NB4 (cell line): ENCODE data around the gene ANKRD33B.

Experiments
- DNase-seq: peaks from one replicate; pipeline ENCODE4 v3.0.0; 2010; ENCODE audit warnings: low read depth
- H3K4me3 ChIP-seq: one replicate; pipeline ENCODE4 v1.5.1; 2011; ENCODE audit warnings: mild to moderate bottlenecking, low read depth, low read length, moderate library complexity
- MYC ChIP-seq: IDR thresholded peaks from 2 replicates; pipeline ENCODE4 v1.6.1; 2011; ENCODE audit warnings: low read depth, low read length
- POLR2A ChIP-seq: IDR thresholded peaks from 2 replicates; pipeline ENCODE4 v1.6.1; 2011; ENCODE audit warnings: mild to moderate bottlenecking; ENCODE audit not compliant: insufficient read length; ENCODE audit errors: extremely low read depth
- TF ChIP-seq, protein P1 (sequence below): IDR thresholded peaks from one replicate; pipeline ENCODE4 v1.5.1; 2012; ENCODE audit warnings: low read depth, low read length
- TF ChIP-seq, protein P2 (sequence below): IDR thresholded peaks from 2 replicates; pipeline ENCODE4 v1.6.1; 2011; ENCODE audit warnings: low read depth, low read length

ANKRD33B gene

DNA sequence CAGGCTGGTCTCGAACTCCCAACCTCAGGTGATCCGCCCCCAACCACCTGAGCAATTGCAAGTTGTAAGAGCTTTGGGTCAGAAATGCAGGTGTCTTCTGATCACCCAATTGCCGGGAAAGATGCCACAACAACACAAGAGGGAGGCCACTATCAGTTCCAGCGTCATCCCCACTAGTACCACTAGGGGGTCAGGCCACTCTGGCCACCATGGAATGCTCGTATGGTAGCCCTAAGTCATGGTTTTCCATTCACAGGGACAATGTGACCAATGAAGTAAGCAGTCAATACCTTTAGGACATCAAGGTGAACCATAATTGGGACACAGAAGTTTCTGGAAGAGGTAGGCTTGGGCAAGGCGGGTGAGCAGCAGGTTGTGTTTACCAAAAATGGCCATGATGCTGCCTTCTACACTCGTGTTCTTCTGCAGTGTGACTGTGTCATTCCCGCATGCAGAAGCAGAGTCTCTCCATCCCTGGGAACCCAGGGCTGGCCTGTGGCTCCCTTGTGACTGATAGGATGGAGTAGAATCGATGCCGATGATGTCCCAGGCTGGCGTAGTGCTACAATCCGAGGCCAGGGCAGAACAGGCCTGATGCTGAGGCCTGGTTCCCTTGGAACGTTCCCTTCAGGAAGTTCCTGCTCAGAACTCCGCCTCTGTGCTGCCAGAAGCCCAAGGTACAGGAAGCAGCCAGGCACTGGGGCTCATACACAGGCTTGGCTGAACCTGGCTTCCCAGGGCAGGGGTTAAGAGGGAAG is 42.2 kb upstream of the ANKRD33B start:
- DNase-seq: no peak
- TF ChIP-seq, protein P1, sequence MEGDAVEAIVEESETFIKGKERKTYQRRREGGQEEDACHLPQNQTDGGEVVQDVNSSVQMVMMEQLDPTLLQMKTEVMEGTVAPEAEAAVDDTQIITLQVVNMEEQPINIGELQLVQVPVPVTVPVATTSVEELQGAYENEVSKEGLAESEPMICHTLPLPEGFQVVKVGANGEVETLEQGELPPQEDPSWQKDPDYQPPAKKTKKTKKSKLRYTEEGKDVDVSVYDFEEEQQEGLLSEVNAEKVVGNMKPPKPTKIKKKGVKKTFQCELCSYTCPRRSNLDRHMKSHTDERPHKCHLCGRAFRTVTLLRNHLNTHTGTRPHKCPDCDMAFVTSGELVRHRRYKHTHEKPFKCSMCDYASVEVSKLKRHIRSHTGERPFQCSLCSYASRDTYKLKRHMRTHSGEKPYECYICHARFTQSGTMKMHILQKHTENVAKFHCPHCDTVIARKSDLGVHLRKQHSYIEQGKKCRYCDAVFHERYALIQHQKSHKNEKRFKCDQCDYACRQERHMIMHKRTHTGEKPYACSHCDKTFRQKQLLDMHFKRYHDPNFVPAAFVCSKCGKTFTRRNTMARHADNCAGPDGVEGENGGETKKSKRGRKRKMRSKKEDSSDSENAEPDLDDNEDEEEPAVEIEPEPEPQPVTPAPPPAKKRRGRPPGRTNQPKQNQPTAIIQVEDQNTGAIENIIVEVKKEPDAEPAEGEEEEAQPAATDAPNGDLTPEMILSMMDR: peak; percentile 51
- TF ChIP-seq, protein P2, sequence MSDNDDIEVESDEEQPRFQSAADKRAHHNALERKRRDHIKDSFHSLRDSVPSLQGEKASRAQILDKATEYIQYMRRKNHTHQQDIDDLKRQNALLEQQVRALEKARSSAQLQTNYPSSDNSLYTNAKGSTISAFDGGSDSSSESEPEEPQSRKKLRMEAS: no peak
- no peak overlapping the region for H3K4me3 ChIP-seq

DNA sequence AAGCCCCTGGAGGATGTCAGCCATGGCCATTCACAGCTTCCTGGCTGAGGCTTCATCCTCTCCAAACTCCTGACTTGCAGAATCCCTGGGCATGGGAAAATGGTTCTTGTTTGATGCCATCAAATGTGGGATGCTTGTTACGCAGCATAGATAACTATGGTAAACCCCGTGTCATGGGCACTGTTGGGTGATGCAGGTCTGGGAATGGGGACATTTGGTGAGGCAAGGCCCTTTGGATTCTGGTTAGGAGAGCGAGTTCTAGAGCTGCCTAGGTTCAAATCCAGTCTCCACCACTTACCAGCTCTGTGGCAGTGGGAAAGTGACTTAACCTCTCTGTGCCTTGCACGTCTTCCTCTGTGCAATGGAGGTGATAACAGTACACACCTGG is 41.7 kb upstream of the ANKRD33B start:
- DNase-seq: no peak
- no peak overlapping the region for H3K4me3 ChIP-seq
- TF ChIP-seq, protein P2: no peak
- TF ChIP-seq POLR2A (no peak), MYC (no peak)
- TF ChIP-seq, protein P1: no peak

DNA sequence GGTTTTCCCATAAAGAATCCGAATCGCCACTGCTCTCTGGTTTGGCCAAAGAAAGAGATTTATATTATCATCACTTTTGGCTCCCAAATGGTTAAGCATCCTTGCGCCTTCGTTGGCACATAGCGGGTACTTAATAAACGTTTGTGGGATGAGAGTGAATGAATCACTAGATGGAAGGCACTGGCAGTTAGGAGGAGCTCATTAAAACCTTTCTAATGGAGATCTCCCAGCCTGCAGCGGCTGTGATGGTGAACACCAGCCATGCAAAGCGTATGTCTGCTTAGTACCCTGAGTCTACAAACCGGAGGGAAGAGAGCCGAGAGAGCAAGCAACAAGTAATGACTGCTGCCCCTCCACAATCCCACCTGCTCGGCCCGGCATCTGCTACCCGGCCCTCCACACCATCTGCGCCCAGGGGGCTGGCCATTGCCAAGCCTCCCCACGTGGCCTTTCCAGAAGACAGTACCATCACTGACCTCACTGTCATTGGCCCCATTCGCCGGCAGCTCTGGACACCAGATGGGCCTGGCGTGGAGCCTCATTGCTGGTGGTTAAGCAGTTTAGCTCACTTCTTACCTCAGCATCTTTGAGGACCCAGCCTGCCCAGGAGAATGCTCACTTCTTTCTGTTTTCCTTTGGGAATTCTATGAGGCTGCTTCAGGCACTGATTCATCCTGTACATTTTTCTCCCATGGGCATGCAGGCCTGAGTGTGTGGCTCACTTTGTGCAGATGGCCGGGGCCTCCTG is 39.3 kb upstream of the ANKRD33B start:
- no peak for TF ChIP-seq MYC
- TF ChIP-seq, protein P2: no peak
- no peak for DNase-seq
- no peak overlapping the region for H3K4me3 ChIP-seq

DNA sequence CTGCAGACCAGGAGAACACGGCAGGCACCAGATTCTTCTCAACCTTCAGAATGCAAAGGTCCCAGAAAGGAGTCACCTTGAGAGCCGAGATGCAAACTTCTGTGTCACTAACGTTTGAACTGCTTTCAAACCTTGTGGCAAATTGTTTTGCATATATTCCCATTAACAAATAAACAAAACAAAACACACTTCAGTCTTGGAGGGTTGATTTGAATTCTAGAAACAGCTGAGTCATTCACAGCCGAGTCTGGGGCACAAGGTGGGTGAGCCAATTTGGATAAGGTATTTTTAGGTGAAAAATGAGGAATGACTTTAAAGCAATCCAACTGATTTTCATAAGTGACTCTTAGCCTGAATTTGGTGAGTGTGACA is 38.8 kb upstream of the ANKRD33B start:
- DNase-seq: no peak
- TF ChIP-seq POLR2A (no peak), MYC (no peak)
- TF ChIP-seq, protein P2: no peak
- TF ChIP-seq, protein P1: no peak
- H3K4me3 ChIP-seq: no peak overlapping the region

DNA sequence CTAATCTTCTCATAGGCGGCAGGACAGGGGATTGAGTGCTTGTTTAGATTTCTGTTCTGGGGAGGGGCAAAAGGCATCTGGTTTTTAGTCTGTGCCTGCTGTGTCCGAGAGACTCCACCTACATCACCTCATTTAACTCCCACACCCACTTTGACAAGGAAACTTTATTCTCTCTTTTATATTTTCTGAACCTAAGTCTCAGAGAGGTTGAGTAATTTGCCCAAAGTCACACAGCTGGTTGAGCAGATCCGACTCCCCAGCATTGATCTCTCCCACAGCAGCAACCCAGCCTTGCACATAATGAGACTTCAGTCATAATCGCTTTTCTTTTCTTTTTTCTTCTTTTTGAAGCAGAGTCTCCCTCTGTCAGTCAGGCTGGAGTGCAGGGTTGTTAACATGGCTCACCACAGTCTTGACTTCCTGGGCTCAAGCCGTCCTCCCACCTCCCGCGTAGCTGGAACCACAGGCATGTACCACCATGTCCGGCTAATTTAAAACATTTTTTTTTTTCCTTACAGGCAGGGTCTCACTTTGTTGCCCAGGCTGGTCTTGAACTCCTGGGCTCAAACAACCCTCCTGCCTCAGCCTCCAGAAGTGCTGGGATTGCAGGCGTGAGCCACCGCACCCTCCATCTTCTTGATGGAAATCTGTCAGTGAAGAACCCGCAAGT is 36.5 kb upstream of the ANKRD33B start:
- no peak for TF ChIP-seq POLR2A
- TF ChIP-seq MYC: no peak
- TF ChIP-seq, protein P2: 0 out of 2 replicates have a peak, but pooled peaks have one; percentile 5
- TF ChIP-seq, protein P1: no peak

More for the DNA sequence above, 36.5 kb upstream of the ANKRD33B start:
- H3K4me3 ChIP-seq: no peak overlapping the region
- peak; percentile 54 for DNase-seq
